Breast epithelium (tissue), 4 donors: Measurements from ENCODE around the gene ADH7. TPM values are rescaled to one million over a fixed set of nuclear protein-coding genes. Genes with fewer than 3 reads are reported as not detected.
"Not testable (repeated sequence)": the region's sequence is repeated elsewhere in the genome, so short reads cannot be mapped to it uniquely, and the experiment has no call there.

Experiments
- DNase-seq, 2 donors: peaks; one replicate each; pipeline ENCODE4 v3.0.0-alpha.2; 2019; ENCODE audit warnings: low spot score in 2 of 2
- H3K27ac ChIP-seq, 2 donors: fragments of 200-600 bp; sonication (generic) in 1 of 2; one replicate each; pipeline ENCODE4 v1.5.1; 2016 to 2019; ENCODE audit warnings: mild to moderate bottlenecking in 1 of 2
- H3K27me3 ChIP-seq, 2 donors: fragments of 200-600 bp; sonication (generic) in 1 of 2; one replicate each; pipeline versions ENCODE4 v1.5.1 to v1.6.0; 2017 to 2019; ENCODE audit warnings: control low read depth in 1 of 2, mild to moderate bottlenecking in 1 of 2
- H3K36me3 ChIP-seq: fragments of 200-600 bp; one replicate; pipeline ENCODE4 v1.5.1; 2019
- H3K4me1 ChIP-seq, 2 donors: fragments of 200-600 bp; sonication (generic); one replicate each; pipeline ENCODE4 v1.5.1; 2016 to 2019; ENCODE audit warnings: control low read depth in 1 of 2
- H3K4me3 ChIP-seq, 3 donors: fragments of 200-600 bp; sonication (generic); 1 replicate in 2 of 3; 2 replicates in 1 of 3; pipeline ENCODE4 v1.5.1; 2016 to 2019; ENCODE audit warnings: mild to moderate bottlenecking in 3 of 3, moderate library complexity in 2 of 3
- H3K9me3 ChIP-seq, 2 donors: fragments of 200-600 bp; sonication (generic) in 1 of 2; one replicate each; pipeline ENCODE4 v1.5.1; 2016 to 2019; ENCODE audit warnings: control low read depth in 1 of 2
- CTCF ChIP-seq, 3 donors: fragments of 450-650 bp; IDR thresholded peaks; one replicate each; pipeline ENCODE4 v1.5.1; 2016 to 2017; ENCODE audit warnings: antibody characterized with exemption in 3 of 3, mild to moderate bottlenecking in 3 of 3, moderate library complexity in 3 of 3
- POLR2A ChIP-seq: fragments of 450-650 bp; IDR thresholded peaks from one replicate; pipeline ENCODE4 v1.6.1; 2016; ENCODE audit warnings: antibody characterized with exemption, mild to moderate bottlenecking, moderate library complexity
- POLR2AphosphoS5 ChIP-seq, 3 donors: sonication (generic); formaldehyde crosslinking; IDR thresholded peaks; one replicate each; pipeline ENCODE4 v1.6.1; 2017; ENCODE audit warnings: antibody characterized with exemption in 3 of 3
- intact Hi-C: fragments of 100-400 bp; cut with DNase I; formaldehyde crosslinking; loops from one replicate; pipeline ENCODE4 v1.15.1; 2023; ENCODE audit warnings: low total_unique reads
- total RNA-seq, 3 donors: library from RNA; depleted of rRNA; stranded (reverse); fragments of >200 nt; gene quantifications; one replicate each; pipeline ENCODE4 v1.1.0, GENCODE V29; 2016

ADH7 gene
- total RNA-seq, 3 donors from 2014 or later, result not detected

GRCh38 chr4:99430106-99430505 lies 5.0 kb downstream of the ADH7 start:
- H3K27ac ChIP-seq, result no peak overlapping the region
- no peaks in the 10 kb centered on the region for H3K4me1 ChIP-seq
- H3K4me3 ChIP-seq, result no peak overlapping the region
- DNase-seq, result no peak
- intact Hi-C loops, result no loop called here
- no peaks in the 10 kb centered on the region for H3K9me3 ChIP-seq
- H3K27me3 ChIP-seq, result no peaks in the 10 kb centered on the region
- no peaks in the 10 kb centered on the region for H3K36me3 ChIP-seq
- TF ChIP-seq CTCF (IDR thresholded peaks at IDR 0.05) (no peak), POLR2A (no peak), POLR2AphosphoS5 (IDR thresholded peaks at IDR 0.05) (no peak)

- DNase-seq, result no peak
- intact Hi-C loops, result no loop called here
Measured at GRCh38 chr4:99417125-99417524, 18.0 kb downstream of the ADH7 start.

GRCh38 chr4:99415762-99416161 lies 19.4 kb downstream of the ADH7 start:
- H3K4me3 ChIP-seq, H3K4me1 ChIP-seq, H3K27ac ChIP-seq, DNase-seq, intact Hi-C loops, H3K36me3 ChIP-seq, H3K27me3 ChIP-seq, H3K9me3 ChIP-seq: not testable (repeated sequence)

More at GRCh38 chr4:99417125-99417524, 18.0 kb downstream of the ADH7 start:
- no peak overlapping the region for H3K4me3 ChIP-seq
- no peaks in the 10 kb centered on the region for H3K9me3 ChIP-seq
- H3K36me3 ChIP-seq, result no peaks in the 10 kb centered on the region
- no peak overlapping the region for H3K27ac ChIP-seq
- TF ChIP-seq POLR2A (no peak), POLR2AphosphoS5 (IDR thresholded peaks at IDR 0.05) (no peak), CTCF (IDR thresholded peaks at IDR 0.05) (no peak)
- H3K4me1 ChIP-seq, result no peaks in the 10 kb centered on the region
- H3K27me3 ChIP-seq, result no peaks in the 10 kb centered on the region

- H3K27me3 ChIP-seq, intact Hi-C loops, H3K4me1 ChIP-seq, DNase-seq, H3K9me3 ChIP-seq, H3K27ac ChIP-seq, H3K4me3 ChIP-seq, H3K36me3 ChIP-seq: not testable (repeated sequence)
Measured at GRCh38 chr4:99414902-99415301, 20.2 kb downstream of the ADH7 start.

- Histone ChIP-seq H3K4me1 (no peaks in the 10 kb centered on the region), H3K27me3 (no peaks in the 10 kb centered on the region), H3K27ac (no peak overlapping the region), H3K36me3 (no peaks in the 10 kb centered on the region), H3K9me3 (no peaks in the 10 kb centered on the region), H3K4me3 (no peak overlapping the region)
- no peak for DNase-seq
- intact Hi-C loops, result no loop called here
- TF ChIP-seq POLR2AphosphoS5 (IDR thresholded peaks at IDR 0.05), result no peak
- no peak for TF ChIP-seq CTCF (IDR thresholded peaks at IDR 0.05)
- TF ChIP-seq POLR2A, result no peak
Measured at GRCh38 chr4:99414401-99414800, 20.7 kb downstream of the ADH7 start.

GRCh38 chr4:99413140-99413539 lies 22.0 kb downstream of the ADH7 start:
- Histone ChIP-seq H3K36me3 (no peaks in the 10 kb centered on the region), H3K9me3 (no peaks in the 10 kb centered on the region), H3K4me3 (no peak overlapping the region), H3K4me1 (no peaks in the 10 kb centered on the region), H3K27me3 (no peaks in the 10 kb centered on the region), H3K27ac (no peak overlapping the region)
- TF ChIP-seq POLR2AphosphoS5 (IDR thresholded peaks at IDR 0.05) (no peak), POLR2A (no peak), CTCF (IDR thresholded peaks at IDR 0.05) (no peak)
- no peak for DNase-seq
- intact Hi-C loops, result no loop called here
